Effector memory CD8-positive, alpha-beta T cell (primary cell): ENCODE results near the gene TBXAS1.

Experiments
- ATAC-seq: fragments of 150-1000 bp; cut with Tn5 transposase; replicated peaks from 2 replicates; pipeline ENCODE4 v1.10.0; 2021; ENCODE audit warnings: mild to moderate bottlenecking, moderate library complexity
- DNase-seq, 3 experiments: peaks; one replicate each; pipeline ENCODE4 v3.0.0; 2021
- H3K27ac Mint-ChIP-seq, 2 donors: one replicate each; pipeline ENCODE4 v1.8.0; 2022; ENCODE audit warnings: mild to moderate bottlenecking in 2 of 2, mixed read lengths in 2 of 2, moderate library complexity in 2 of 2
- H3K27me3 Mint-ChIP-seq, 2 donors: one replicate each; pipeline ENCODE4 v1.8.0; 2022; ENCODE audit warnings: mixed read lengths in 2 of 2
- H3K36me3 Mint-ChIP-seq: one replicate; pipeline ENCODE4 v1.8.0; 2022; ENCODE audit warnings: mild to moderate bottlenecking, moderate library complexity, mixed read lengths; ENCODE audit not compliant: insufficient read depth
- H3K4me1 Mint-ChIP-seq, 2 donors: one replicate each; pipeline ENCODE4 v1.8.0; 2022; ENCODE audit warnings: low read depth in 2 of 2, mixed read lengths in 2 of 2
- H3K4me3 Mint-ChIP-seq, 2 donors: one replicate each; pipeline ENCODE4 v1.8.0; 2022; ENCODE audit warnings: mild to moderate bottlenecking in 2 of 2, mixed read lengths in 2 of 2, moderate library complexity in 2 of 2
- H3K9me3 Mint-ChIP-seq, 2 donors: one replicate each; pipeline ENCODE4 v1.8.0; 2022; ENCODE audit warnings: mixed read lengths in 2 of 2

Gene TBXAS1

GRCh38 chr7:139943401-139943800, 114.3 kb downstream of the TBXAS1 start:
- H3K27ac Mint-ChIP-seq: no peak overlapping the region

DNA sequence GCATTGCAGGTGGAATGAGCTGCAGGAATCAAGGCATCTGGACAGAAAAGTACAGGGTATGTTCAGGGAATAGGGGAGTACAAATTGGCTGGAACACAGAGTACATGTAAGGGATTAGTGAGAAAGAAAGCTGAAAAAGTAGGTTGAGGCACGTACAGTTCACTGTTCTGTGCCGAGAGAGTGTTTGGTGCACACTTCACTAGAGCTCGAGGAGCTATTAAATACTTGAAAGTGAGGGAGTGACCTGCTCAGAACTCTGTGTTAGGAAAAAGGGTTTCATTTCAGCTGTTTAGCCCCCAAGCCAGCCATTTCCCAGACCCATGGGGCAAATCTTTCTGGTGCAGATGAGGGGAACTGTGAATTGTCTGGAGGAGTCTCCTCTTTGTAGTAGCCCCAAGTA, 115.2 kb downstream of the TBXAS1 start:
- peaks cover 11 to 16% of the 10 kb centered on the region in 2 donors for H3K9me3 Mint-ChIP-seq
- no peaks in the 10 kb centered on the region for H3K36me3 Mint-ChIP-seq
- no peak overlapping the region for H3K27ac Mint-ChIP-seq
- no peak for DNase-seq
- no peak for ATAC-seq
- H3K27me3 Mint-ChIP-seq: peaks cover 41% of the 10 kb centered on the region in 2 donors
- no peaks in the 10 kb centered on the region for H3K4me1 Mint-ChIP-seq
- H3K4me3 Mint-ChIP-seq: no peak overlapping the region

More at GRCh38 chr7:139943401-139943800, 114.3 kb downstream of the TBXAS1 start:
- DNase-seq: no peak
- peaks cover 42 to 43% of the 10 kb centered on the region in 2 donors for H3K27me3 Mint-ChIP-seq
- no peaks in the 10 kb centered on the region for H3K4me1 Mint-ChIP-seq
- ATAC-seq: no peak
- H3K9me3 Mint-ChIP-seq: peaks cover 11 to 16% of the 10 kb centered on the region in 2 donors
- H3K4me3 Mint-ChIP-seq: no peak overlapping the region
- no peaks in the 10 kb centered on the region for H3K36me3 Mint-ChIP-seq

- Mint-ChIP-seq H3K36me3 (no peaks in the 10 kb centered on the region), H3K27ac (no peak overlapping the region), H3K9me3 (peaks cover 11 to 16% of the 10 kb centered on the region in 2 donors), H3K4me1 (no peaks in the 10 kb centered on the region), H3K27me3 (peaks cover 30 to 33% of the 10 kb centered on the region in 2 donors), H3K4me3 (no peak overlapping the region)
- DNase-seq: no peak
- no peak for ATAC-seq
These were observed 117.5 kb downstream of the TBXAS1 start for GRCh38 chr7:139946533-139946932.

DNA sequence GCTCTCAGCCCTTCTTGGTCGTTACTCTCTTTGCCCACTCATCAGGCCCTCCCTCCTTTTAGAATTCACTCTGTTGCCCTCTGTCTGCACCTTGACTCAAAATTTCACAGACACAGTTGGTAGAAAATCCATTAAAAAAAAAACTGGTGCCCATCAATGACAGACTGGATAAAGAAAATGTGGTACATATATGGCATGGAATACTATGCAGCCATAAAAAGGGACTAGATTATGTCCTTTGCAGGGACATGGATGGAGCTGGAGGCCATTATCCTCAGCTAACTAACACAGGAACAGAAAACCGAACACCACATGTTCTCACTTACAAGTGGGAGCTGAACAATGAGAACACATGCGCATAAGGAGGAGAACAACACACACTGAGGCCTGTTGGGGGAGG, 118.0 kb downstream of the TBXAS1 start:
- Mint-ChIP-seq H3K36me3 (no peaks in the 10 kb centered on the region), H3K4me1 (no peaks in the 10 kb centered on the region), H3K27ac (no peak overlapping the region), H3K27me3 (peaks cover 30 to 33% of the 10 kb centered on the region in 2 donors), H3K4me3 (no peak overlapping the region), H3K9me3 (peaks cover 11 to 16% of the 10 kb centered on the region in 2 donors)
- no peak for ATAC-seq
- no peak for DNase-seq

DNA sequence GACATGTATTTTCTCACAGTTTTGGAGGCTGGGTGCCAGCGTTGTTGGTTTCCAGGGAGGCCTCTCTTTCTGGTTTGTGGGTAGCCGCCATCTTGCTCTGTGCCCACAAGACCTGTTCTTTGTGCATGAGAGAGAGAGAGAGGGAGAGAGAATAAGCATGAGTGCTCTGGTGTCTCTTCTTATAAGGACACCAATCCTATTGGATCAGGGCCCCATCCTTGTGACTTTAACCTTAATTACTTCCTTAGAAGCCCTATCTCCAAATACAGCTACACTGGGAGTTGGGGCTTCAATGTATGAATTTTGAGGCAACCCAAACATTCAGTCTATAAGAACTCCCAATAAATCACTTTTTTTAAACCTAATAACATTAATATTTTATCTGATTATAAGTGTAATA, 119.1 kb downstream of the TBXAS1 start:
- ATAC-seq (no peak), DNase-seq (no peak)
- H3K9me3 Mint-ChIP-seq: peaks cover 11 to 16% of the 10 kb centered on the region in 2 donors

DNA sequence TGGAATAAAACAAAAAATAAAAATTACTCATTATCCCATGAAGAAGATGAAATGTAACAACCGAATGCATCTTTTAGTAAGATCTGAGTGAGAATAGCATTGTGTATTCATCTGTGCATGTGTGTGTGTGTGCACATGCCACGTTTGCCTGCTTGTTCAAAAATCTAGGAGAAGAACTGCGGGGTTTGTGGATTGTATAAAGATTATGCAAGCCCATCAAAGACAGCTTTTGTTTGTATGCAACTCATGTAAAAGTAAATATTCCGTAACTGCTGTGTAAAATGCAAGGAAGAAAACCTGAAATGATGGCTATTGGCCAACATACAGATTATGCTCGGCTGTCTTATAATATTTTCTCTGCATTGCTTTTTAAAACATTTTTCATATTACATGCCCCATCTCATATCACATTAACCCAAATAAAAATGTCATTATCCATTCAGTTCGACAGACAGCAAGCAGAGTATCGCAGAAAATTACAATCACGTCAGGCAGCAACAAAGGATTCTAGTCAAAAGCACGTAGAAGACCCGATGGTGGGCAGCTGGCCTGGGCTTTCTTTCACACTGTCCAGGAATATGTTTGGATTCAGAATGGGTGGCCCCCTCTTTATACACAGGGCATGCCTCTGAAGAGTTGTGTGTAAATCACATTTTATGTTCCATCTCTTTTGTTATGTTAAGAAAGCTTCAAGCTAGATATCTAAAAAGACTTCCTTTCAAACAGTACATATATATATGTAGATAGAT, 119.7 kb downstream of the TBXAS1 start:
- Mint-ChIP-seq H3K27me3 (peaks cover 23 to 33% of the 10 kb centered on the region in 2 donors), H3K36me3 (no peaks in the 10 kb centered on the region), H3K4me1 (no peaks in the 10 kb centered on the region), H3K9me3 (peaks cover 11 to 16% of the 10 kb centered on the region in 2 donors), H3K4me3 (no peak overlapping the region), H3K27ac (no peak overlapping the region)
- DNase-seq: no peak
- ATAC-seq: no peak

More for the DNA sequence above, 119.1 kb downstream of the TBXAS1 start:
- H3K4me3 Mint-ChIP-seq: no peak overlapping the region
- H3K36me3 Mint-ChIP-seq: no peaks in the 10 kb centered on the region
- no peaks in the 10 kb centered on the region for H3K4me1 Mint-ChIP-seq
- H3K27ac Mint-ChIP-seq: no peak overlapping the region
- H3K27me3 Mint-ChIP-seq: peaks cover 29 to 33% of the 10 kb centered on the region in 2 donors

DNA sequence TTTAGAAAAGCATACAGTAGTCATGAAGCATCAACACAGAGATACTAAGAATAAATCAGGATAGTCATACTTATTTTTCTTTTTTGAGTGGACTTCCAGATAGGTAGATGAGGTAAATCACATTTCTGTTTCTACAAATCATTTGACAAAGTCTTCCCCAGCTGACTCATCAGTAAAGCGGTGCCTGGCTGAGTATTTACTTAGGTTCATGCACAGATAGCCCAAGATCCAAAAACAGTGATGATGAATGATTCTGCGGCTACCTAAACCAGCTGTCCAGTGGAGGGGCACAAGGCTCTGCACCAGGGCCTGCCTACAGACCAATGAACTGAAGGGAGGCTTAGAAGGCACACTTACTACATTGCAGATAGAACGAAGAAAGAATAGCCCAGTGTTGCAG, 120.6 kb downstream of the TBXAS1 start:
- no peaks in the 10 kb centered on the region for H3K36me3 Mint-ChIP-seq
- peaks cover 15 to 26% of the 10 kb centered on the region in 2 donors for H3K27me3 Mint-ChIP-seq
- H3K4me3 Mint-ChIP-seq: no peak overlapping the region

GRCh38 chr7:139950881-139951525, 121.9 kb downstream of the TBXAS1 start:
- H3K9me3 Mint-ChIP-seq: peaks cover 5 to 8% of the 10 kb centered on the region in 2 donors
- ATAC-seq: no peak

More for the DNA sequence above, 120.6 kb downstream of the TBXAS1 start:
- Mint-ChIP-seq H3K27ac (no peak overlapping the region), H3K4me1 (no peaks in the 10 kb centered on the region), H3K9me3 (peaks cover 11 to 16% of the 10 kb centered on the region in 2 donors)
- ATAC-seq (no peak), DNase-seq (no peak)

DNA sequence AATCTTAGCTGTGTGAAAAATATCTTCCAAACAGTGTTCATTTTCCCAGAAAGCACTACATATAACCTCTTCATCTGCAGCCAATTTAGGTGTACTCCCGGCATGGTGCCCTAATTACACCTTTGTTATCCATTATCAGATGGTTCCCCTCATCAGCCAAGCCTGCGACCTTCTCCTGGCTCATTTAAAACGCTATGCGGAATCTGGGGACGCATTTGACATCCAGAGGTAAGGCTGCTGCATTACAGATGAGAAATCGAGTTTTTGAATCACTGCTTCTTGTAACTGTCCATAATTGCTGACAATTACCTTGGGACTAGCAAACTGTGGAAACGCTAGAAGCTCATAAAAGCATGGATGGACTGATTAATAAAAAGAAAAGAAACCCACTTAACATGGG, 124.2 kb downstream of the TBXAS1 start:
- H3K27ac Mint-ChIP-seq: no peak overlapping the region
- no peaks in the 10 kb centered on the region for H3K9me3 Mint-ChIP-seq
- H3K27me3 Mint-ChIP-seq: peaks cover 0 to 7% of the 10 kb centered on the region in 2 donors
- no peak for ATAC-seq
- no peak overlapping the region for H3K4me3 Mint-ChIP-seq
- H3K4me1 Mint-ChIP-seq: no peaks in the 10 kb centered on the region
- H3K36me3 Mint-ChIP-seq: peaks cover 3% of the 10 kb centered on the region
- DNase-seq: no peak

More at GRCh38 chr7:139950881-139951525, 121.9 kb downstream of the TBXAS1 start:
- no peak for DNase-seq
- Mint-ChIP-seq H3K4me3 (no peak overlapping the region), H3K27me3 (peaks cover under 1 to 12% of the 10 kb centered on the region in 2 donors), H3K27ac (no peak overlapping the region), H3K4me1 (no peaks in the 10 kb centered on the region), H3K36me3 (no peaks in the 10 kb centered on the region)

GRCh38 chr7:139955109-139955820, 126.2 kb downstream of the TBXAS1 start:
- H3K4me1 Mint-ChIP-seq: no peaks in the 10 kb centered on the region
- H3K27me3 Mint-ChIP-seq: peaks cover 0 to 7% of the 10 kb centered on the region in 2 donors
- no peak overlapping the region for H3K4me3 Mint-ChIP-seq
- H3K36me3 Mint-ChIP-seq: peaks cover 3% of the 10 kb centered on the region
- H3K27ac Mint-ChIP-seq: no peak overlapping the region
- no peak for ATAC-seq
- no peak for DNase-seq
- H3K9me3 Mint-ChIP-seq: no peaks in the 10 kb centered on the region

DNA sequence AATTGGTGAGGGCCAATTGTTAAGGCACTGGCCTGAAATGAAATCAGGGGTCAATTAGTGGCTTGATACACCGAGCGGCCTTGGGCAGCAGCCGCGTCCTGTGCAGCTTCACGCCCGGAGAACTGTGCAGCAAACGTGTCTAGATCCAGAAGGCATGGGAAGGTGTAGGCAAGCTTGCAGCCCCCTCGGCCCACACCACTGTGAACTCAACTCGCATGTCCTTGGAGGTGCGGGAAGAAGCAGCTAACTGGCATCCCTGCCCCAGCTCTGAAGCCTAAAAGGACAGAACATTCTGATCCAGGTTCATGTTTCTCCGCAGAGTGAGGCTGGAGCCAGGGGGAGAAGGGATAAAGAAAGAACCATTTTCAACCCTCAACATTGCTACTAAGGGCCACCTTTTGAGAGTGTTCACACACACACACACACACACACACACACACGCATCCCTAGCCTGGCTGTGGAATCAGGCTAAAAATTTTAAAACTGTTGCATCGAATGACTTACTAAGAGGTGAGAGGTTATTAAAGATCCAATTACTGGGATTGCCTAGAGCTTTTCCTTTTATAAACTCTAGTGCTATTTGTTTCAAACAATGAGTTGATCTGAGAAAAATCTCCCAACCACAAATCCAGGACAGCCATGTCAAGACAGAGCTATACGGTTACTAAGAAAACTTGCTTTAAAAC, 129.7 kb downstream of the TBXAS1 start:
- Mint-ChIP-seq H3K4me3 (no peak overlapping the region), H3K27ac (no peak overlapping the region), H3K36me3 (peaks cover 3% of the 10 kb centered on the region), H3K4me1 (no peaks in the 10 kb centered on the region), H3K9me3 (no peaks in the 10 kb centered on the region), H3K27me3 (peaks cover 0 to 7% of the 10 kb centered on the region in 2 donors)
- ATAC-seq: no peak
- no peak for DNase-seq

GRCh38 chr7:139959285-139959628, 130.2 kb downstream of the TBXAS1 start:
- H3K27me3 Mint-ChIP-seq: peaks cover 0 to 7% of the 10 kb centered on the region in 2 donors
- no peaks in the 10 kb centered on the region for H3K4me1 Mint-ChIP-seq
- ATAC-seq (no peak), DNase-seq (no peak)
- H3K4me3 Mint-ChIP-seq: no peak overlapping the region
- H3K36me3 Mint-ChIP-seq: peaks cover 3% of the 10 kb centered on the region
- no peak overlapping the region for H3K27ac Mint-ChIP-seq
- H3K9me3 Mint-ChIP-seq: no peaks in the 10 kb centered on the region

GRCh38 chr7:139959718-139960117, 130.7 kb downstream of the TBXAS1 start:
- Mint-ChIP-seq H3K9me3 (no peaks in the 10 kb centered on the region), H3K4me3 (no peak overlapping the region), H3K4me1 (no peaks in the 10 kb centered on the region), H3K27ac (no peak overlapping the region), H3K36me3 (peaks cover 3% of the 10 kb centered on the region), H3K27me3 (peaks cover 0 to 7% of the 10 kb centered on the region in 2 donors)
- DNase-seq (no peak), ATAC-seq (no peak)
